Vagina (tissue), 2 donors: ENCODE data around the gene PGAP1.

Source experiments
- CTCF ChIP-seq, 3 experiments: fragments of 450-650 bp in 2 of 3; fragments of 200-600 bp in 1 of 3; sonication (generic) in 1 of 3; IDR thresholded peaks; one replicate each; pipeline ENCODE4 v1.5.1; 2017 to 2019; ENCODE audit warnings: antibody characterized with exemption in 3 of 3, mild to moderate bottlenecking in 2 of 3, moderate library complexity in 2 of 3
- POLR2A ChIP-seq, 2 donors: fragments of 450-650 bp; IDR thresholded peaks; one replicate each; pipeline ENCODE4 v1.6.1; 2017; ENCODE audit warnings: antibody characterized with exemption in 2 of 2, mild to moderate bottlenecking in 2 of 2, moderate library complexity in 2 of 2

- no peak for TF ChIP-seq POLR2A (IDR thresholded peaks at IDR 0.05)
- TF ChIP-seq CTCF (IDR thresholded peaks at IDR 0.05): no peak
These were observed 117.2 kb downstream of the PGAP1 start, which contains the start of gene C2orf66 for GRCh38 chr2:196809260-196809659.
